ENCODE data around the gene DIRAS1. TPM values are rescaled to one million over a fixed set of nuclear protein-coding genes. Genes with fewer than 3 reads are reported as not detected.

DIRAS1 gene
- total RNA-seq, 4 donors from 2014 or later, result 0.32 to 4.8 (median 2.8) TPM

DNA sequence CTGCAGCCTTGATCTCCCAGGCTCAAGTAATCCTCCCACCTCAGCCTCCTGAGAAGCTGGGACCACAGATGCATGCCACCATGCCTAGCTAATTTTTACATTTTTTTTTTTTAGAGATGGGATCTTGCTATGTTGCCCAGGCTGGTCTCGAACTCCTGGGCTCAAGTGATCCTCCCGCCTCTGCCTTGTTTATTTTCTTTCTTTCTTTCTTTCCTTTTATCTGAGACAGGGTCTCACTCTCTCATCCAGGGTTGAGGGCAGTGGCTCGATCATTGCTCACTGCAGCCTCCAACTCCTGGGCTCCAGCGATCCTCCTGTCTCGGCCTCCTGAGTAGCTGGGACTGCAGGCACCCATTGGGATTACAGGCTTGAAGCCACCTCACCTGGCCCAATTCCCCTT, 14.9 kb downstream of the DIRAS1 start:
- ATAC-seq (ENCODE audit: low FRiP score) (no peak), DNase-seq (ENCODE audit: low spot score) (no peak)
- TF ChIP-seq, protein P1, sequence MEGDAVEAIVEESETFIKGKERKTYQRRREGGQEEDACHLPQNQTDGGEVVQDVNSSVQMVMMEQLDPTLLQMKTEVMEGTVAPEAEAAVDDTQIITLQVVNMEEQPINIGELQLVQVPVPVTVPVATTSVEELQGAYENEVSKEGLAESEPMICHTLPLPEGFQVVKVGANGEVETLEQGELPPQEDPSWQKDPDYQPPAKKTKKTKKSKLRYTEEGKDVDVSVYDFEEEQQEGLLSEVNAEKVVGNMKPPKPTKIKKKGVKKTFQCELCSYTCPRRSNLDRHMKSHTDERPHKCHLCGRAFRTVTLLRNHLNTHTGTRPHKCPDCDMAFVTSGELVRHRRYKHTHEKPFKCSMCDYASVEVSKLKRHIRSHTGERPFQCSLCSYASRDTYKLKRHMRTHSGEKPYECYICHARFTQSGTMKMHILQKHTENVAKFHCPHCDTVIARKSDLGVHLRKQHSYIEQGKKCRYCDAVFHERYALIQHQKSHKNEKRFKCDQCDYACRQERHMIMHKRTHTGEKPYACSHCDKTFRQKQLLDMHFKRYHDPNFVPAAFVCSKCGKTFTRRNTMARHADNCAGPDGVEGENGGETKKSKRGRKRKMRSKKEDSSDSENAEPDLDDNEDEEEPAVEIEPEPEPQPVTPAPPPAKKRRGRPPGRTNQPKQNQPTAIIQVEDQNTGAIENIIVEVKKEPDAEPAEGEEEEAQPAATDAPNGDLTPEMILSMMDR (IDR thresholded peaks at IDR 0.05), result no peak

GRCh38 chr19:2703691-2704216, 17.4 kb downstream of the DIRAS1 start:
- DNase-seq (ENCODE audit: low spot score) (no peak), ATAC-seq (ENCODE audit: low FRiP score) (no peak)
- TF ChIP-seq, protein P1 (IDR thresholded peaks at IDR 0.05), result no peak

- ATAC-seq (ENCODE audit: low FRiP score) (no peak), DNase-seq (ENCODE audit: low spot score) (no peak)
- TF ChIP-seq, protein P1 (IDR thresholded peaks at IDR 0.05), result no peak
These were observed 18.1 kb downstream of the DIRAS1 start for GRCh38 chr19:2703077-2703437.

GRCh38 chr19:2702170-2703076, 18.7 kb downstream of the DIRAS1 start, which contains the start of gene GNG7:
Gene GNG7, minus strand, starts transcription at chr19:2702694. Its CDS starts 182,006 bp downstream, at chr19:2520688.
- DNase-seq (ENCODE audit: low spot score) (peak; percentile 80), ATAC-seq (ENCODE audit: low FRiP score) (peak; percentile 99)
- TF ChIP-seq, protein P1 (IDR thresholded peaks at IDR 0.05), result no peak

- TF ChIP-seq, protein P1 (IDR thresholded peaks at IDR 0.05), result no peak
- ATAC-seq (ENCODE audit: low FRiP score) (no peak), DNase-seq (ENCODE audit: low spot score) (no peak)
These were observed 19.6 kb downstream of the DIRAS1 start for GRCh38 chr19:2701361-2702169.

DNA sequence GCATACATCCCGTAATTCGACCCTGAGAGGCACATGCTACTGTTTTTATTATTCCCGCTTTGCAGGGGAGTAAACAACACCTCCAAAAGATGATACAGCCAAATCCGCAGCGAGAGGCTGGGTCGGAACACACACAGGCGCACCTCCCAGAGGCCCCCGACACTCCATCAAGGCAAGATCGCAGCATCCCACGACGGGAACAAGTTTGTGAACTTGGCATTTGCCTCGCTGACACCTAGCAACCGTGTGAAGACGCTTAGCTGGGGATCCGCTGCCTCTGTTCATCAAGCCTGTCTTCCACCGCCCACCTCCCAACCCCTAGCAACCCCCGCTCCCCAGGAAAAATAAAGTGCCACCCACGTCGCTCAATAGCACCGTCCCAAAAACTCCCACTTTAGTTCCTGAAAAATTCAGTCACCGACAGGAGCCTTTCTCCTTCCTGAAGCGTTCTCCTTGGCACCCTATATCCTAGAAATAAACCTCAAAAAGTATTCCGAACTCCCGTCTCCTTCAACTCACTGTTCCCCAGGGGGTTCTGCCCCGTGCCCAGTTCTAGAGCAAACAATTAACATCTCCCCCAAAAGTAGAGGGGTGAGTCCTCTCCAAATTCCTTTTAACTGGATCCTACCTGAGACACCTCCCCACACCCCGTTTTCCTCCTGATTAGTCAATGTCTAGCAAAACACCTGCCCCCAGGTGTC, 20.4 kb downstream of the DIRAS1 start:
- no peak for ATAC-seq (ENCODE audit: low FRiP score)
- no peak for DNase-seq (ENCODE audit: low spot score)
- TF ChIP-seq, protein P1 (IDR thresholded peaks at IDR 0.05), result no peak
